Lung (tissue), 12 donors: ENCODE results near the gene A3GALT2. TPM values are rescaled to one million over a fixed set of nuclear protein-coding genes. Genes with fewer than 3 reads are reported as not detected.

ENCODE experiments used
- ATAC-seq: fragments of 200-7000 bp; cut with Tn5 transposase; one replicate; pipeline ENCODE4 v1.9.1; 2020; ENCODE audit warnings: moderate number of reproducible peaks; ENCODE audit not compliant: insufficient read depth, low FRiP score
- DNase-seq, 3 donors: peaks; one replicate each; pipeline ENCODE4 v3.0.0-alpha.2; 2013 to 2017
- H3K27ac ChIP-seq, 2 donors: one replicate each; pipeline ENCODE4 v1.5.1; 2013; ENCODE audit warnings: mild to moderate bottlenecking in 2 of 2, moderate library complexity in 2 of 2, control low read depth in 1 of 2, inconsistent platforms in 1 of 2, low read depth in 1 of 2, low read length in 1 of 2
- H3K27me3 ChIP-seq, 3 donors: one replicate each; pipeline ENCODE4 v1.5.1; 2013; ENCODE audit warnings: low read length in 2 of 3; ENCODE audit not compliant: control insufficient read depth in 3 of 3, insufficient read depth in 3 of 3
- H3K36me3 ChIP-seq, 4 donors: one replicate each; pipeline ENCODE4 v1.5.1; 2013; ENCODE audit warnings: low read length in 4 of 4, mild to moderate bottlenecking in 1 of 4, moderate library complexity in 1 of 4; ENCODE audit not compliant: control insufficient read depth in 4 of 4, insufficient read depth in 4 of 4
- H3K4me1 ChIP-seq, 5 donors: one replicate each; pipeline ENCODE4 v1.5.1; 2013; ENCODE audit warnings: low read length in 5 of 5, mild to moderate bottlenecking in 2 of 5, moderate library complexity in 1 of 5; ENCODE audit not compliant: control insufficient read depth in 5 of 5, insufficient read depth in 5 of 5
- H3K4me3 ChIP-seq: one replicate; pipeline ENCODE4 v1.5.1; 2013; ENCODE audit warnings: mild to moderate bottlenecking, control low read depth, moderate library complexity
- H3K9ac ChIP-seq, 2 donors: one replicate each; pipeline ENCODE4 v1.5.1; 2013; ENCODE audit warnings: low read length in 2 of 2, control low read depth in 1 of 2; ENCODE audit not compliant: insufficient read depth in 1 of 2
- H3K9me3 ChIP-seq, 4 donors: one replicate each; pipeline ENCODE4 v1.5.1; 2013; ENCODE audit warnings: low read length in 3 of 4, mild to moderate bottlenecking in 1 of 4, moderate library complexity in 1 of 4; ENCODE audit not compliant: control insufficient read depth in 4 of 4, insufficient read depth in 3 of 4
- CTCF ChIP-seq: IDR thresholded peaks from 2 replicates; pipeline ENCODE4 v1.5.1; 2012; ENCODE audit warnings: mild to moderate bottlenecking; ENCODE audit errors: control extremely low read depth, extremely low read depth
- WGBS, 2 donors: extraction: QIAGEN DNeasy Blood & Tissue Kit; methylation state at CpG; one replicate each; pipeline ENCODE4 v1.1.7; 2013; 5-methylcytosine and 5-hydroxymethylcytosine counted together
- polyA plus RNA-seq, 2 donors: library from polyadenylated mRNA; stranded (reverse); fragments of 200-250 nt; gene quantifications; one replicate each; pipeline ENCODE4 v1.2.1, GENCODE V29; 2013
- total RNA-seq, 2 donors: library from RNA; depleted of rRNA in 1 of 2; stranded (reverse); fragments of >200 nt in 1 of 2; gene quantifications; one replicate each; pipeline ENCODE4 v1.2.1, GENCODE V29; 2014 to 2021
- donor health status: control.
- donor health status: control.
- donor health status: Bipolar disorder and iron deficiency.
- donor health status: healthy.
- donor health status: DM: yes; HTN: yes; CAD: no.

Gene A3GALT2
- total and polyA plus RNA-seq, 4 donors: 0.07 to 0.28 TPM; not detected in 2

- no peak for TF ChIP-seq CTCF
- H3K9me3 ChIP-seq: no peaks in the 10 kb centered on the region
- ATAC-seq: no peak
- no peaks in the 10 kb centered on the region for H3K27me3 ChIP-seq
- no peak for DNase-seq
- WGBS, 2 donors: 69 to 89% methylated on average over 1 of the region's 1 CpG
- no peaks in the 10 kb centered on the region for H3K36me3 ChIP-seq
- H3K4me1 ChIP-seq: peaks cover 11 to 44% (median 19%) of the 10 kb centered on the region in 5 donors
- no peak overlapping the region for H3K27ac ChIP-seq
- no peak overlapping the region for H3K9ac ChIP-seq
- no peak overlapping the region for H3K4me3 ChIP-seq
Measured at GRCh38 chr1:33360367-33360766, 39.5 kb upstream of the A3GALT2 start.

GRCh38 chr1:33359931-33360330, 39.0 kb upstream of the A3GALT2 start:
- H3K36me3 ChIP-seq: peaks cover 0 to 1% (median 0%) of the 10 kb centered on the region in 4 donors
- no peaks in the 10 kb centered on the region for H3K27me3 ChIP-seq
- H3K4me3 ChIP-seq: no peak overlapping the region
- no peaks in the 10 kb centered on the region for H3K9me3 ChIP-seq
- WGBS, 2 donors: 73 to 74% methylated on average over 2 of the region's 2 CpGs
- no peak overlapping the region for H3K9ac ChIP-seq
- no peak for TF ChIP-seq CTCF
- DNase-seq (no peak), ATAC-seq (no peak)
- H3K27ac ChIP-seq: no peak overlapping the region
- H3K4me1 ChIP-seq: peaks cover 11 to 39% (median 17%) of the 10 kb centered on the region in 5 donors

GRCh38 chr1:33358795-33359503, 38.1 kb upstream of the A3GALT2 start:
- WGBS, 2 donors: 85 to 93% methylated on average over 3 of the region's 3 CpGs
- no peak for TF ChIP-seq CTCF
- H3K9me3 ChIP-seq: no peaks in the 10 kb centered on the region
- ATAC-seq (no peak), DNase-seq (no peak)
- peaks cover 4 to 29% (median 17%) of the 10 kb centered on the region in 5 donors for H3K4me1 ChIP-seq
- peaks cover 0 to 4% (median 0%) of the 10 kb centered on the region in 4 donors for H3K36me3 ChIP-seq
- H3K27me3 ChIP-seq: no peaks in the 10 kb centered on the region
- H3K9ac ChIP-seq: no peak overlapping the region
- no peak overlapping the region for H3K27ac ChIP-seq
- H3K4me3 ChIP-seq: no peak overlapping the region
